ENCODE results near the gene RASSF5. TPM values are rescaled to one million over a fixed set of nuclear protein-coding genes. Genes with fewer than 3 reads are reported as not detected.

Gene RASSF5
- total and polyA plus RNA-seq, 10 of the 15 experiments (the other 5 are each of a cell fraction or from before 2014, with no cell fraction given) = 14.0 to 89.6 (median 68.9) TPM

DNA sequence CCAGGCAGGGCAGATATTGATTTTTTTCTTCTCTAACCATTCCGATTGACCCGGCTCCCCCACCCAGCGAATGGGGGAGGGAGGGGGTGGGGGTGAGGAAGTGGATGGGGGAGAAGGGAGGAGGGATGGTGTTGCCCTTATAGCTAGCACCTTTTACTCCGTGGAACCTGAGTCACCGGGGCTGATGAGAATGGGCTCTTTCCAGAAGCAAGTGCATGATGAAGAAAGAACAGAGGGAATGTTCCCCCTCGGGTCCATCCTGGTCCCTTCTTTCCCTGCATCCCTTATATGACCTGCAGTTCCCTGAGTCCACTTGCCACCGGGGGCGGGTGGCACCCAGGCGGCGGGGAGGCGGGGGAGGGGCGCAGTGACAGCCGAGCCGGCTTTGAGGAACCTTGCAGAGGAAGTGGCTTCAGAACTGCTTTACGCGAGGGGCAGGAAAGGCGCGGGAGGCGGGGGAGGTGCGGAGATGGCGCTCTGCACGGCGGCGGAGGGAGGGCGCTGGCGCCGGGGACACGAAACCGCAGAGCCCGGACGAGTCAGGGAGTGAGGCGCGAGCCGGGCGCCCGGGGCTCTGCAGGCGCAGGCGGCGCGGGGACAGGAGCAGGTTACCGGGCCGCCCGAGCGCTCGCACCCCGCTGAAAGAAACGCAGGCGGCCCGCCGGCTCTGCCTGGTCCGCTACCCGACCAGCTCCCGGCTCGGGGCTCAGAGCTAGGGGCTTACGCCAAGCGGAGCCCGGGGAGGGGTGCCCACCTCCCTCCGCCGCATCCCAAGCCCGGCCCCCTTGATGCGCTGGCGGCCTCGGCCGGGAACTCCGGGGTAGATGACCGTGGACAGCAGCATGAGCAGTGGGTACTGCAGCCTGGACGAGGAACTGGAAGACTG is 49.7 kb downstream of the RASSF5 start (continued):
- peak; percentile 92 for TF ChIP-seq IKZF1 (conservative IDR thresholded peaks at IDR 0.05)
- TF ChIP-seq SMARCA5 (IDR thresholded peaks at IDR 0.05) = peak; percentile 47; the same call in 1 of the 2 replicates
- TF ChIP-seq GATAD2B (conservative IDR thresholded peaks at IDR 0.05; ENCODE audit: low read depth) = peak; percentile 80
- no peak for TF ChIP-seq NFYB (IDR thresholded peaks at IDR 0.05; ENCODE audit: insufficient read depth, low read depth, low read length)
- peak; percentile 40; the same call in 1 of the 2 replicates for TF ChIP-seq PAX5 (IDR thresholded peaks at IDR 0.05; ENCODE audit: borderline replicate concordance, low read depth, low read length)
- TF ChIP-seq RELA (IDR thresholded peaks at IDR 0.05; ENCODE audit: borderline replicate concordance, partially characterized antibody) = no peak
- no peak for TF ChIP-seq MEF2A (IDR thresholded peaks at IDR 0.05; ENCODE audit: insufficient read depth, low read depth, low read length)
- no peak for TF ChIP-seq MYC (IDR thresholded peaks at IDR 0.05; ENCODE audit: insufficient read depth, insufficient read length, insufficient replicate concordance, low read length, severe bottlenecking)

DNA sequence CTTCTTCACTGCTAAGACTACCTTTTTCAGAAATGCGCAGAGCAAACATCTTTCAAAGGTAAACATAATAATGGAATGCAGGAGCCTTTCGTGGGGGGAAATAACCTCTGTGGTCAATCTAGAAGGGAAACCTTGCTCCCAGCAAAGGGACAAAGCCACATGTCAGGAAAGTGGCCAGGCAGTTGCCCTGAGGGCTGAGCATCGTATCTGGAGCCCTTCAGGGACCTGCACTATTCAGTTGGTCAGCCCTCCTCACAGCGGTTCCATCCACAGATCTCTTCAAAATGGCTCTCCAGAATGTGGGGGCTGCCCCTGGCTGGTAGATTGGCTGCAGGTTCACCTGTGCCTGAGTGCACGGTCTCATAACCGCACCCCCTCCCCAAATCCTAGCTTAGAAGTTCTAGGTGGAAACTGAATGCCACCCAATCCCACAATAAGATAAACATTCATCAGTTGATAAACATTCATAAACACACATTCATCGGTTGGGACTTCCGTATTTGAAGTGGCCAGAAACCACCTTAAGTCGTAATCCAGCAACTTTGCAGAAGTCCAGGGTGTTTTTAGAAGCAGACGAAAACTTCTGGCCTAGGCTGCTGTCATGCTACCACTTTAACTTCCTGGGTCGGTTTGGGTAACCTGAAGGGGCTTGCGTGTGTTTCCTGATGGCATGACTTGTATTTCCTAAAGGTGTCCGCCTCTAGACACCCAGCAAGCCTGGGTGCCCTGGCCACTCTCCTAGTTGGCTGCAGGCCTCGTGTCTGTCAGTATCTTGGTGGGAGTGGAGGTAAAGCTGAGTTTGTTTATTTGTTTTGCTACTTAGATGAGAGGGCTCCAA is 50.5 kb downstream of the RASSF5 start:
- Histone ChIP-seq H4K20me1 (ENCODE audit: control insufficient read depth, insufficient read depth) (no peaks in the 10 kb centered on the region), H3K27me3 (replicated peaks in 1 of 2; ENCODE audit: control insufficient read depth in 2 of 2, insufficient read depth in 2 of 2, low read length in 1 of 2) (no peaks in the 10 kb centered on the region), H3K4me2 (ENCODE audit: control insufficient read depth, insufficient read depth) (peak overlapping the region; percentile 86), H3K9me3 (replicated peaks; ENCODE audit: control insufficient read depth, insufficient read depth, low read length) (no peaks in the 10 kb centered on the region), H3K36me3 (ENCODE audit: control insufficient read depth in 2 of 2, insufficient read depth in 2 of 2, low read length in 1 of 2) (peaks cover 0 to 17% of the 10 kb centered on the region in 2 experiments; a peak in 1 of 4 replicates), H2AFZ (ENCODE audit: control insufficient read depth, low read depth, low read length) (peak overlapping the region; percentile 40), H3K9ac (ENCODE audit: control insufficient read depth, insufficient read depth, low read length) (peak overlapping the region; percentile 98), H3K27ac (ENCODE audit: control insufficient read depth, insufficient read depth) (peak overlapping the region; percentile 98), H3K4me1 (ENCODE audit: control insufficient read depth, insufficient read depth, low read length) (peaks cover 49% of the 10 kb centered on the region), H3K4me3 (peak overlapping the region; percentile 95), H3K79me2 (ENCODE audit: control insufficient read depth, insufficient read depth, low read length) (peaks cover 69% of the 10 kb centered on the region)
- BruUV-seq (replicated peaks) = TSS peak; percentile 50
- SMC1A ChIA-PET (ENCODE audit: uncharacterized antibody, unreplicated experiment) = interaction anchor here (3.8 to 21.1 kb wide), 3 partner anchors 13 to 63 kb away, joined by 23 to 476 read pairs (median 24); no protein-coding TSS in a partner anchor
- ATAC-seq = peak; percentile 38
- intact Hi-C loops (cut with micrococcal nuclease; ENCODE audit: unreplicated experiment) (loop anchor here (2.0 to 5.0 kb wide), 4 partner anchors 23 to 124 kb away; partner anchors contain the start of genes IKBKE and MAPKAPK2), in situ Hi-C loops (cut with MboI) (no loop called here)
- POLR2A ChIA-PET = interaction anchor here (1.0 to 1.5 kb wide), 4 partner anchors 18 to 62 kb away, joined by 3 to 5 read pairs (median 4); no protein-coding TSS in a partner anchor
- DNase-seq (ENCODE audit: low read depth, low spot score) = no peak
- WGBS (ENCODE audit: insufficient coverage, insufficient replicate concordance, low lambda C conversion rate, missing lambda C conversion rate) = 2% methylated on average over 14 of the region's 14 CpGs
- RAD21 ChIA-PET (ENCODE audit: unreplicated experiment) = interaction anchor here (0.6 to 9.0 kb wide), 5 partner anchors 13 to 78 kb away, joined by 3 to 95 read pairs (median 11); no protein-coding TSS in a partner anchor
- CTCF ChIA-PET = interaction anchor here (0.6 to 18.4 kb wide), 8 partner anchors 9 to 86 kb away, joined by 3 to 330 read pairs (median 3); no protein-coding TSS in a partner anchor
- FAIRE-seq = no peak
- TF ChIP-seq POLR2AphosphoS2 (IDR thresholded peaks at IDR 0.05; ENCODE audit: low read depth, low read length) (no peak), IKZF1 (conservative IDR thresholded peaks at IDR 0.05) (0 out of 2 replicates have a peak, but pooled peaks have one; percentile 7), TCF7 (IDR thresholded peaks at IDR 0.05; ENCODE audit: borderline replicate concordance) (no peak), SREBF1 (IDR thresholded peaks at IDR 0.05; ENCODE audit: low read length) (no peak), SMARCA5 (IDR thresholded peaks at IDR 0.05) (0 out of 2 replicates have a peak, but pooled peaks have one; percentile 35), JUNB (IDR thresholded peaks at IDR 0.05) (no peak), RUNX3 (IDR thresholded peaks at IDR 0.05; ENCODE audit: low read length) (no peak), POLR2A (IDR thresholded peaks at IDR 0.05; ENCODE audit: low read depth, low read length) (peak; percentile 53; the same call in 1 of the 2 replicates), FOS (IDR thresholded peaks at IDR 0.05; ENCODE audit: borderline replicate concordance, extremely low read depth, insufficient read length) (no peak)
- TF ChIP-seq, protein P1, sequence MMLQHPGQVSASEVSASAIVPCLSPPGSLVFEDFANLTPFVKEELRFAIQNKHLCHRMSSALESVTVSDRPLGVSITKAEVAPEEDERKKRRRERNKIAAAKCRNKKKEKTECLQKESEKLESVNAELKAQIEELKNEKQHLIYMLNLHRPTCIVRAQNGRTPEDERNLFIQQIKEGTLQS (IDR thresholded peaks at IDR 0.05; ENCODE audit: borderline replicate concordance, extremely low read depth, low read depth, low read length) = no peak
- TF ChIP-seq, protein P2, sequence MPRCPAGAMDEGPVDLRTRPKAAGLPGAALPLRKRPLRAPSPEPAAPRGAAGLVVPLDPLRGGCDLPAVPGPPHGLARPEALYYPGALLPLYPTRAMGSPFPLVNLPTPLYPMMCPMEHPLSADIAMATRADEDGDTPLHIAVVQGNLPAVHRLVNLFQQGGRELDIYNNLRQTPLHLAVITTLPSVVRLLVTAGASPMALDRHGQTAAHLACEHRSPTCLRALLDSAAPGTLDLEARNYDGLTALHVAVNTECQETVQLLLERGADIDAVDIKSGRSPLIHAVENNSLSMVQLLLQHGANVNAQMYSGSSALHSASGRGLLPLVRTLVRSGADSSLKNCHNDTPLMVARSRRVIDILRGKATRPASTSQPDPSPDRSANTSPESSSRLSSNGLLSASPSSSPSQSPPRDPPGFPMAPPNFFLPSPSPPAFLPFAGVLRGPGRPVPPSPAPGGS (IDR thresholded peaks at IDR 0.05; ENCODE audit: borderline replicate concordance, insufficient read depth, low read depth, low read length, poor library complexity, severe bottlenecking) = no peak
